GM12864 (cell line): Measurements from ENCODE around the gene RUVBL1.

Experiments
- DNase-seq: peaks from one replicate; pipeline ENCODE4 v3.0.0-alpha.2; 2011; ENCODE audit warnings: low read depth
- H3K4me3 ChIP-seq: 2 replicates; pipeline ENCODE4 v1.5.1; 2011; ENCODE audit warnings: mild to moderate bottlenecking, low read depth, low read length, control low read depth
- TF ChIP-seq, protein P1 (sequence below): IDR thresholded peaks from 2 replicates; pipeline ENCODE4 v1.5.1; 2011; ENCODE audit warnings: low read depth, mild to moderate bottlenecking, moderate library complexity, low read length, control low read depth, inconsistent platforms; ENCODE audit errors: missing control alignments

Gene RUVBL1

DNA sequence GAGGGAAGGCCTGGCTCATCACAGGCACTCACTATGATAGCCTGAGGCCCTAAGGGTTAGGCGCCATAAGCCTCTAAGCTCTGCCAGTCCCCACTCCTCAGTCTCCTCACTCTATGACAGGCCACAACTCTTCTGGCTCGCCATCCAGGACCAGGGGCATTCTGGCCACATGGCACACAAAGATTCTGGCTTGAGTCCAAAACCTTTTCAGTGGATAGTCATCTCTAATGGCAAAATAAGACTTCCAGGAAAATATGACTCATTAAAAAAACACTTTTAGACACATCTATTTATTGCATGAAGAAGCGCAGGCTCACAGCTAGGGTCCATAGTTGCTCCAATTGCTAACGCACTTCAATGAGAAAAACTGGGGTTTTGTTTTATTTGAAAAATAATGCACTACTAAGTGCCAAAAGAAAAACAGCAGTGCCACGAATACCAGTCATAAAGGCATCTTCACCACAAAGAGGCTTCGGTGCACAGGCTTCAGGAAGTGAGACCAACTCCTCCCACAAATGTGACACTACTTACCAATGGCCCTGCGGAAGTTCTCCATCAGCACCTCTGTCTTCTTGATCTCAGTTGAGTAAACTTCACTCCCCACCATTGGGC lies 11.1 kb downstream of the RUVBL1 start:
- no peak for DNase-seq
- no peak overlapping the region for H3K4me3 ChIP-seq
- TF ChIP-seq, protein P1, sequence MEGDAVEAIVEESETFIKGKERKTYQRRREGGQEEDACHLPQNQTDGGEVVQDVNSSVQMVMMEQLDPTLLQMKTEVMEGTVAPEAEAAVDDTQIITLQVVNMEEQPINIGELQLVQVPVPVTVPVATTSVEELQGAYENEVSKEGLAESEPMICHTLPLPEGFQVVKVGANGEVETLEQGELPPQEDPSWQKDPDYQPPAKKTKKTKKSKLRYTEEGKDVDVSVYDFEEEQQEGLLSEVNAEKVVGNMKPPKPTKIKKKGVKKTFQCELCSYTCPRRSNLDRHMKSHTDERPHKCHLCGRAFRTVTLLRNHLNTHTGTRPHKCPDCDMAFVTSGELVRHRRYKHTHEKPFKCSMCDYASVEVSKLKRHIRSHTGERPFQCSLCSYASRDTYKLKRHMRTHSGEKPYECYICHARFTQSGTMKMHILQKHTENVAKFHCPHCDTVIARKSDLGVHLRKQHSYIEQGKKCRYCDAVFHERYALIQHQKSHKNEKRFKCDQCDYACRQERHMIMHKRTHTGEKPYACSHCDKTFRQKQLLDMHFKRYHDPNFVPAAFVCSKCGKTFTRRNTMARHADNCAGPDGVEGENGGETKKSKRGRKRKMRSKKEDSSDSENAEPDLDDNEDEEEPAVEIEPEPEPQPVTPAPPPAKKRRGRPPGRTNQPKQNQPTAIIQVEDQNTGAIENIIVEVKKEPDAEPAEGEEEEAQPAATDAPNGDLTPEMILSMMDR = no peak

- DNase-seq = no peak
- H3K4me3 ChIP-seq = no peak overlapping the region
- TF ChIP-seq, protein P1 = no peak
These were observed 12.5 kb downstream of the RUVBL1 start for GRCh38 chr3:128111147-128111546.

- no peak for DNase-seq
- TF ChIP-seq, protein P1 = no peak
- no peak overlapping the region for H3K4me3 ChIP-seq
These were observed 15.8 kb downstream of the RUVBL1 start for GRCh38 chr3:128107834-128108233.

GRCh38 chr3:128103136-128103676 lies 20.4 kb downstream of the RUVBL1 start:
- TF ChIP-seq, protein P1 = no peak
- H3K4me3 ChIP-seq = no peak overlapping the region
- DNase-seq = no peak

- H3K4me3 ChIP-seq = no peak overlapping the region
- TF ChIP-seq, protein P1 = no peak
- no peak for DNase-seq
These were observed 23.0 kb downstream of the RUVBL1 start for GRCh38 chr3:128100638-128101037.

GRCh38 chr3:128100161-128100560 lies 23.5 kb downstream of the RUVBL1 start:
- DNase-seq = no peak
- H3K4me3 ChIP-seq = no peak overlapping the region
- TF ChIP-seq, protein P1 = no peak

GRCh38 chr3:128098234-128098633 lies 25.4 kb downstream of the RUVBL1 start:
- H3K4me3 ChIP-seq = no peak overlapping the region
- no peak for DNase-seq
- TF ChIP-seq, protein P1 = no peak
